ENCODE data around the gene NTM.

GRCh38 chr11:132238331-132238866 lies 868.0 kb downstream of the NTM start:
- TF ChIP-seq CTCF (IDR thresholded peaks at IDR 0.05) (no peak), POLR2A (IDR thresholded peaks at IDR 0.05) (no peak)

Measured in Peyer's patch (tissue), 4 donors.